Activated CD8-positive, alpha-beta memory T cell treated with anti-CD3 and anti-CD28 coated beads for 4 hours (primary cell): Measurements from ENCODE around the gene SHMT2.

Experiments
- DNase-seq, 2 donors: peaks; one replicate each; pipeline ENCODE4 v3.0.0-alpha.2; 2020; ENCODE audit warnings: low read depth in 2 of 2

The SHMT2 gene

GRCh38 chr12:57229634-57230380 lies at the start of gene SHMT2:
Gene SHMT2, plus strand, starts transcription at chr12:57229711. Its CDS starts 68 bp downstream, at chr12:57229779.
- peak; percentile 88 to 93 for DNase-seq

- no peak for DNase-seq
These were observed 49.1 kb upstream of the SHMT2 start for GRCh38 chr12:57180321-57180989.

GRCh38 chr12:57181072-57181471 lies 48.4 kb upstream of the SHMT2 start:
- DNase-seq = no peak

GRCh38 chr12:57181561-57182155 lies 47.9 kb upstream of the SHMT2 start:
- no peak for DNase-seq

GRCh38 chr12:57182918-57183575 lies 46.5 kb upstream of the SHMT2 start:
- DNase-seq = peak; percentile 53 to 62

- DNase-seq = no peak
These were observed 45.4 kb upstream of the SHMT2 start for GRCh38 chr12:57183939-57184725.

- no peak for DNase-seq
These were observed 44.1 kb upstream of the SHMT2 start for GRCh38 chr12:57185403-57185802.

GRCh38 chr12:57185906-57186508 lies 43.5 kb upstream of the SHMT2 start:
- no peak for DNase-seq

- DNase-seq = no peak
These were observed 42.1 kb upstream of the SHMT2 start for GRCh38 chr12:57187222-57188089.

- no peak for DNase-seq
These were observed 41.5 kb upstream of the SHMT2 start for GRCh38 chr12:57188090-57188425.

- DNase-seq = no peak
These were observed 39.5 kb upstream of the SHMT2 start for GRCh38 chr12:57190037-57190436.

- DNase-seq = no peak
These were observed 38.7 kb upstream of the SHMT2 start for GRCh38 chr12:57190821-57191220.

GRCh38 chr12:57191410-57191809 lies 38.1 kb upstream of the SHMT2 start:
- DNase-seq = no peak

- no peak for DNase-seq
These were observed 36.6 kb upstream of the SHMT2 start for GRCh38 chr12:57192920-57193319.

GRCh38 chr12:57193706-57194245 lies 35.7 kb upstream of the SHMT2 start:
- DNase-seq = no peak

GRCh38 chr12:57194253-57194652 lies 35.3 kb upstream of the SHMT2 start:
- DNase-seq = no peak

GRCh38 chr12:57195186-57195585 lies 34.3 kb upstream of the SHMT2 start:
- DNase-seq = no peak

GRCh38 chr12:57195611-57196371 lies 33.7 kb upstream of the SHMT2 start:
- DNase-seq = no peak

GRCh38 chr12:57196439-57196838 lies 33.1 kb upstream of the SHMT2 start:
- DNase-seq = no peak
